ENCODE data around the gene OTUD3. TPM values are rescaled to one million over a fixed set of nuclear protein-coding genes. Genes with fewer than 3 reads are reported as not detected.
"Not testable (repeated sequence)": the region's sequence is repeated elsewhere in the genome, so short reads cannot be mapped to it uniquely, and the experiment has no call there.

The OTUD3 gene
- polyA plus RNA-seq (2012; ENCODE audit: missing spikeins), result 5.9 TPM

- FAIRE-seq (peak; percentile 95), DNase-seq (ENCODE audit: insufficient read length) (peak; percentile 90)
- 0 out of 2 replicates have a peak, but pooled peaks have one; percentile 30 for TF ChIP-seq TAF1 (IDR thresholded peaks at IDR 0.05; ENCODE audit: borderline replicate concordance, low read depth, low read length)
- peak; percentile 80; the same call in 1 of the 2 replicates for TF ChIP-seq POLR2A (IDR thresholded peaks at IDR 0.05; ENCODE audit: low read depth, low read length)
- TF ChIP-seq POLR2AphosphoS5 (IDR thresholded peaks at IDR 0.05; ENCODE audit: low read depth, low read length), result peak; percentile 67
Measured at GRCh38 chr1:19882111-19883071, at the start of gene OTUD3. OTUD3 (plus strand) TSS chr1:19882395; CDS start chr1:19882514, 119 bp downstream.

- no peak for DNase-seq (ENCODE audit: insufficient read length)
- no peak for TF ChIP-seq POLR2A (IDR thresholded peaks at IDR 0.05; ENCODE audit: low read depth, low read length)
- no peak for TF ChIP-seq POLR2AphosphoS5 (IDR thresholded peaks at IDR 0.05; ENCODE audit: low read depth, low read length)
- TF ChIP-seq TAF1 (IDR thresholded peaks at IDR 0.05; ENCODE audit: borderline replicate concordance, low read depth, low read length), result no peak
- no peak for FAIRE-seq
Measured at GRCh38 chr1:19835578-19835977, 46.6 kb upstream of the OTUD3 start.

- DNase-seq (ENCODE audit: insufficient read length), result no peak
- no peak for FAIRE-seq
- TF ChIP-seq POLR2AphosphoS5 (IDR thresholded peaks at IDR 0.05; ENCODE audit: low read depth, low read length) (no peak), POLR2A (IDR thresholded peaks at IDR 0.05; ENCODE audit: low read depth, low read length) (no peak), TAF1 (IDR thresholded peaks at IDR 0.05; ENCODE audit: borderline replicate concordance, low read depth, low read length) (no peak)
Measured at GRCh38 chr1:19837866-19838265, 44.3 kb upstream of the OTUD3 start.

- DNase-seq (ENCODE audit: insufficient read length), result no peak
- TF ChIP-seq TAF1 (IDR thresholded peaks at IDR 0.05; ENCODE audit: borderline replicate concordance, low read depth, low read length) (no peak), POLR2A (IDR thresholded peaks at IDR 0.05; ENCODE audit: low read depth, low read length) (no peak), POLR2AphosphoS5 (IDR thresholded peaks at IDR 0.05; ENCODE audit: low read depth, low read length) (no peak)
- no peak for FAIRE-seq
Measured at GRCh38 chr1:19840228-19840627, 42.0 kb upstream of the OTUD3 start.

GRCh38 chr1:19844731-19845495 is 37.3 kb upstream of the OTUD3 start:
- TF ChIP-seq POLR2AphosphoS5 (IDR thresholded peaks at IDR 0.05; ENCODE audit: low read depth, low read length), result no peak
- no peak for TF ChIP-seq TAF1 (IDR thresholded peaks at IDR 0.05; ENCODE audit: borderline replicate concordance, low read depth, low read length)
- TF ChIP-seq POLR2A (IDR thresholded peaks at IDR 0.05; ENCODE audit: low read depth, low read length), result no peak
- FAIRE-seq (no peak), DNase-seq (ENCODE audit: insufficient read length) (no peak)

GRCh38 chr1:19845555-19845954 is 36.6 kb upstream of the OTUD3 start:
- DNase-seq (ENCODE audit: insufficient read length), result no peak
- FAIRE-seq, result no peak
- TF ChIP-seq TAF1 (IDR thresholded peaks at IDR 0.05; ENCODE audit: borderline replicate concordance, low read depth, low read length) (no peak), POLR2AphosphoS5 (IDR thresholded peaks at IDR 0.05; ENCODE audit: low read depth, low read length) (no peak), POLR2A (IDR thresholded peaks at IDR 0.05; ENCODE audit: low read depth, low read length) (no peak)

- no peak for FAIRE-seq
- TF ChIP-seq TAF1 (IDR thresholded peaks at IDR 0.05; ENCODE audit: borderline replicate concordance, low read depth, low read length), result no peak
- TF ChIP-seq POLR2AphosphoS5 (IDR thresholded peaks at IDR 0.05; ENCODE audit: low read depth, low read length), result no peak
- TF ChIP-seq POLR2A (IDR thresholded peaks at IDR 0.05; ENCODE audit: low read depth, low read length), result no peak
- DNase-seq (ENCODE audit: insufficient read length), result no peak
Measured at GRCh38 chr1:19846338-19846737, 35.9 kb upstream of the OTUD3 start.

- not testable (repeated sequence) for FAIRE-seq; DNase-seq (ENCODE audit: insufficient read length)
Measured at GRCh38 chr1:19847334-19847733, 34.9 kb upstream of the OTUD3 start.

GRCh38 chr1:19849307-19849706 is 32.9 kb upstream of the OTUD3 start:
- FAIRE-seq, result not testable (repeated sequence)

GRCh38 chr1:19850214-19850613 is 32.0 kb upstream of the OTUD3 start:
- FAIRE-seq (no peak), DNase-seq (ENCODE audit: insufficient read length) (no peak)

More at GRCh38 chr1:19849307-19849706, 32.9 kb upstream of the OTUD3 start:
- not testable (repeated sequence) for DNase-seq (ENCODE audit: insufficient read length)

GRCh38 chr1:19852036-19852435 is 30.2 kb upstream of the OTUD3 start:
- no peak for FAIRE-seq
- no peak for TF ChIP-seq TAF1 (IDR thresholded peaks at IDR 0.05; ENCODE audit: borderline replicate concordance, low read depth, low read length)
- no peak for TF ChIP-seq POLR2A (IDR thresholded peaks at IDR 0.05; ENCODE audit: low read depth, low read length)
- TF ChIP-seq POLR2AphosphoS5 (IDR thresholded peaks at IDR 0.05; ENCODE audit: low read depth, low read length), result no peak
- DNase-seq (ENCODE audit: insufficient read length), result no peak

More at GRCh38 chr1:19850214-19850613, 32.0 kb upstream of the OTUD3 start:
- TF ChIP-seq POLR2A (IDR thresholded peaks at IDR 0.05; ENCODE audit: low read depth, low read length) (no peak), POLR2AphosphoS5 (IDR thresholded peaks at IDR 0.05; ENCODE audit: low read depth, low read length) (no peak), TAF1 (IDR thresholded peaks at IDR 0.05; ENCODE audit: borderline replicate concordance, low read depth, low read length) (no peak)
